Heart left ventricle (tissue), 16 donors: ENCODE measurements around the gene SCRT2. TPM values are rescaled to one million over a fixed set of nuclear protein-coding genes. Genes with fewer than 3 reads are reported as not detected.
A peak's percentile ranks its signal among the peaks of the same experiment; 100 is the strongest.

ENCODE experiments used
- ATAC-seq, 4 donors: fragments of 200-7000 bp; cut with Tn5 transposase; one replicate each; pipeline ENCODE4 v1.9.1; 2020 to 2022; ENCODE audit warnings: moderate library complexity in 4 of 4, mild to moderate bottlenecking in 3 of 4, moderate number of reproducible peaks in 1 of 4
- DNase-seq, 5 donors: peaks; one replicate each; pipeline ENCODE4 v3.0.0-alpha.2; 2020
- H3K27ac ChIP-seq, 12 donors: fragments of 200-600 bp; sonication (generic) in 4 of 12; one replicate each; pipeline versions ENCODE4 v1.5.0 to v1.8.0; 2016 to 2022; ENCODE audit warnings: mild to moderate bottlenecking in 2 of 12
- H3K27me3 ChIP-seq, 9 donors: fragments of 200-600 bp; sonication (generic) in 2 of 9; one replicate each; pipeline versions ENCODE4 v1.5.1 to v1.8.0; 2016 to 2022; ENCODE audit warnings: mild to moderate bottlenecking in 3 of 9
- H3K36me3 ChIP-seq, 9 donors: fragments of 200-600 bp; sonication (generic) in 2 of 9; one replicate each; pipeline versions ENCODE4 v1.5.0 to v1.8.0; 2018 to 2022; ENCODE audit warnings: mild to moderate bottlenecking in 2 of 9
- H3K4me1 ChIP-seq, 12 donors: fragments of 200-600 bp; sonication (generic) in 4 of 12; one replicate each; pipeline versions ENCODE4 v1.5.0 to v1.8.0; 2016 to 2022; ENCODE audit warnings: mild to moderate bottlenecking in 3 of 12
- H3K4me3 ChIP-seq, 12 donors: fragments of 200-600 bp; sonication (generic) in 4 of 12; one replicate each; pipeline versions ENCODE4 v1.5.0 to v1.8.0; 2017 to 2022; ENCODE audit warnings: mild to moderate bottlenecking in 9 of 12, moderate library complexity in 4 of 12
- H3K9me3 ChIP-seq, 12 donors: fragments of 200-600 bp; sonication (generic) in 4 of 12; one replicate each; pipeline versions ENCODE4 v1.5.0 to v1.8.0; 2016 to 2022; ENCODE audit warnings: mild to moderate bottlenecking in 1 of 12
- POLR2A ChIP-seq, 2 donors: fragments of 450-650 bp; IDR thresholded peaks; one replicate each; pipeline ENCODE4 v1.6.1; 2017; ENCODE audit warnings: antibody characterized with exemption in 2 of 2, mild to moderate bottlenecking in 2 of 2, moderate library complexity in 2 of 2
- WGBS, 4 donors: extraction: QIAGEN DNeasy Blood & Tissue Kit in 2 of 4; methylation state at CpG; one replicate each; pipeline versions ENCODE4 v1.1.5 to v1.1.7; 2013 to 2018; 5-methylcytosine and 5-hydroxymethylcytosine counted together
- intact Hi-C, 10 donors: fragments of 100-400 bp; cut with DNase I; formaldehyde crosslinking; loops; one replicate each; pipeline versions ENCODE4 v1.11.1 to v1.14.2; 2022
- polyA plus RNA-seq, 2 donors: library from polyadenylated mRNA; stranded (reverse); fragments of 200-250 nt; gene quantifications; one replicate each; pipeline ENCODE4 v1.2.3, GENCODE V29; 2013
- total RNA-seq, 9 donors: library from RNA; depleted of rRNA in 2 of 9; stranded (reverse); fragments of >200 nt in 2 of 9; fragmentation: NEBNext Ultra II Directional in 3 of 9; extraction: Animal tissue kit (Norgen Biotek cat#: 25700) in 3 of 9; gene quantifications; one replicate each; pipeline versions ENCODE4 v1.1.0 to v1.2.4, GENCODE V29; 2016 to 2023
- TF ChIP-seq, protein P1 (sequence below), 12 donors: fragments of 200-600 bp; sonication (generic) in 4 of 12; IDR thresholded peaks; one replicate each; pipeline versions ENCODE4 v1.5.0 to v1.8.0; 2018 to 2022; ENCODE audit warnings: antibody characterized with exemption in 12 of 12, mild to moderate bottlenecking in 5 of 12
- donor health status: ischemic (EF 13 %, LVEDD 7.1; RV severe dilation, severe dysfunction).
- donor health status: healthy with polysubstance abuse.
- donor health status: DM: no; HTN: yes; CAD: no.
- donor health status: DM: no; HTN: no; CAD: no.
- donor health status: ischemic (EF 25% LVEDD 6.9; RV normal size, moderate dysfunction).
- donor health status: ischemic (EF 25% LVEDD 5.7; RV mildly dilated, moderate dysfunction).
- donor health status: healthy.
- donor health status: DM: yes; HTN: yes; CAD: no.
- donor health status: ischemic (EF 35%, LVEDD 5.7; RV mildly dilated, moderate dysfunction).
- donor health status: nonischemic (EF 11% LVEDD 7.7; RV severe dilation, severe dysfunction).
- donor health status: DM: yes; HTN: yes; CAD: no.
- donor health status: PGD.
- donor health status: ischemic (EF 29% LVEDD 5.4; RV normal size, mild dysfunction).
- donor health status: nonischemic (EF 23%, LVEDD 6.1; RV moderate dilation, normal function).

The SCRT2 gene
- total and polyA plus RNA-seq, 11 donors: not detected

DNA sequence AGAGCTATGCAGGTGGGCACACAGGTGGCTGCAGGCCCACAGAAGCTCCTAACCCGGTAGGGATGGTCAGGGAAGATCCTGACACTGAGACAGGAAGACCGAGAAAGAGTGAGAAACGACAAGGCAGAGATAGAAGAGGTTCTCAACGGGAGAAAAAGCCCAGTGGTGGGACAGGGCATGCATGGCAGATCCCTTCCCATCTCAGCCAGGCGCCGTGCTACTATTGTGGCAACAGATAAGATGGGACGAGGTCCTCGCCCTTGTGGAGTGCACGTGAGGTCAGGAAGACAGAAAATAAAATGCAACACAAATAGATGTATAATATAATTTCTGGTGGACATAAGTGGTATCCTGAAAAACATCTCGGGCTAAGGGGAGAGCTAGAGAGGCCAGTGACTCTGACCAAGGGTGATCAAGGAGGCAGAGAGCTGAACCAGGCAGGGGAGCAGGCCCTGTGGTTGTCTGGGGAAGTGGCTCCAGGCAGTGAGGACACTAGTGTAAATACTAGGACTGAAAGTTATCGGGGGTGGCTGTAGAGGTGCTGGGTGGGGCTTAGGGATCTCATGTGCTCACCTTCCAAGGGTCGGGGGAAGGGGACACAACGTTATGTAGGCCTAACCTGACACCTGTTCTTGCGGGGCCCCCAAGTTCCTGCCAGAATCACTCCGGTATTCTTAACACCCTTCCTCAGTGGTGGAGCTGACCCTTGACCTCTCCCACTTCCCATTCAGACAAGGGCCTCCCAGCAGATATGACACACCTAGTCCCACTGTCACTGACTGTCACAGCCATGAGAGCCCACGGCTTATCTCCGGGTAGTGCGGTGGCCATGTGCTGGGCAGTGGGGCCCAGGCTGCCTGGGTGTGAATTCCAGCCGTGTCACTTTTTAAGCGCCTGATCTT lies 23.6 kb downstream of the SCRT2 start:
- peak; percentile 3 to 49 (median 26) for ATAC-seq
- DNase-seq: no peak
- Histone ChIP-seq H3K27me3 (no peaks in the 10 kb centered on the region), H3K4me1 (peaks cover 0 to 43% (median 23%) of the 10 kb centered on the region in 12 donors), H3K4me3 (peak overlapping the region; percentile 66 to 88 (median 73)), H3K9me3 (peaks cover 0 to 7% (median 0%) of the 10 kb centered on the region in 12 donors), H3K27ac (peak overlapping the region; percentile 81 to 99 (median 94)), H3K36me3 (peaks cover 5 to 43% (median 36%) of the 10 kb centered on the region in 9 donors)
- TF ChIP-seq, protein P1, sequence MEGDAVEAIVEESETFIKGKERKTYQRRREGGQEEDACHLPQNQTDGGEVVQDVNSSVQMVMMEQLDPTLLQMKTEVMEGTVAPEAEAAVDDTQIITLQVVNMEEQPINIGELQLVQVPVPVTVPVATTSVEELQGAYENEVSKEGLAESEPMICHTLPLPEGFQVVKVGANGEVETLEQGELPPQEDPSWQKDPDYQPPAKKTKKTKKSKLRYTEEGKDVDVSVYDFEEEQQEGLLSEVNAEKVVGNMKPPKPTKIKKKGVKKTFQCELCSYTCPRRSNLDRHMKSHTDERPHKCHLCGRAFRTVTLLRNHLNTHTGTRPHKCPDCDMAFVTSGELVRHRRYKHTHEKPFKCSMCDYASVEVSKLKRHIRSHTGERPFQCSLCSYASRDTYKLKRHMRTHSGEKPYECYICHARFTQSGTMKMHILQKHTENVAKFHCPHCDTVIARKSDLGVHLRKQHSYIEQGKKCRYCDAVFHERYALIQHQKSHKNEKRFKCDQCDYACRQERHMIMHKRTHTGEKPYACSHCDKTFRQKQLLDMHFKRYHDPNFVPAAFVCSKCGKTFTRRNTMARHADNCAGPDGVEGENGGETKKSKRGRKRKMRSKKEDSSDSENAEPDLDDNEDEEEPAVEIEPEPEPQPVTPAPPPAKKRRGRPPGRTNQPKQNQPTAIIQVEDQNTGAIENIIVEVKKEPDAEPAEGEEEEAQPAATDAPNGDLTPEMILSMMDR (IDR thresholded peaks at IDR 0.05): no peak
- TF ChIP-seq POLR2A (IDR thresholded peaks at IDR 0.05): no peak
- WGBS, 4 donors: 35 to 42% (median 36%) methylated on average over 16 to 20 of the region's 20 CpGs
- intact Hi-C loops: loop anchor here in 7 of 10 donors (2.0 to 10.0 kb wide), 6 partner anchors 73 to 305 kb away; partner anchors contain the start of gene NRSN2 (in 1 of the 7)

GRCh38 chr20:650954-651353 lies 24.6 kb downstream of the SCRT2 start:
- peaks cover 0 to 7% (median 0%) of the 10 kb centered on the region in 12 donors for H3K9me3 ChIP-seq
- 61 to 67% (median 64%) methylated on average over 5 of the region's 5 CpGs for WGBS, 4 donors
- H3K27me3 ChIP-seq: no peaks in the 10 kb centered on the region
- ATAC-seq: no peak
- peaks cover 0 to 53% (median 29%) of the 10 kb centered on the region in 12 donors for H3K4me1 ChIP-seq
- intact Hi-C loops: loop anchor here in 6 of 10 donors (5.0 to 10.0 kb wide), 5 partner anchors 74 to 304 kb away; partner anchors contain the start of gene NRSN2 (in 1 of the 6)
- H3K4me3 ChIP-seq: peak overlapping the region in 1 of 12 donors; percentile 72
- TF ChIP-seq POLR2A (IDR thresholded peaks at IDR 0.05): no peak
- TF ChIP-seq, protein P1 (IDR thresholded peaks at IDR 0.05): peak in 3 of 12 donors; percentile 8 to 32 (median 13)
- DNase-seq: no peak
- H3K27ac ChIP-seq: peak overlapping the region in 2 of 12 donors; percentile 8 to 93
- peaks cover 5 to 46% (median 40%) of the 10 kb centered on the region in 9 donors for H3K36me3 ChIP-seq

- WGBS, 4 donors: 86 to 92% (median 90%) methylated on average over 5 of the region's 5 CpGs
- Histone ChIP-seq H3K27me3 (no peaks in the 10 kb centered on the region), H3K4me3 (no peak overlapping the region), H3K27ac (no peak overlapping the region), H3K9me3 (peaks cover 0 to 7% (median 0%) of the 10 kb centered on the region in 12 donors), H3K4me1 (peaks cover 0 to 60% (median 35%) of the 10 kb centered on the region in 12 donors), H3K36me3 (peaks cover 5 to 46% (median 40%) of the 10 kb centered on the region in 9 donors)
- intact Hi-C loops: loop anchor here in 6 of 10 donors (5.0 to 10.0 kb wide), 5 partner anchors 75 to 303 kb away; partner anchors contain the start of gene NRSN2 (in 1 of the 6)
- no peak for TF ChIP-seq POLR2A (IDR thresholded peaks at IDR 0.05)
- TF ChIP-seq, protein P1 (IDR thresholded peaks at IDR 0.05): no peak
- ATAC-seq (no peak), DNase-seq (no peak)
Measured at GRCh38 chr20:650281-650680, 25.3 kb downstream of the SCRT2 start.
